ENCODE data around the gene NES. TPM values are rescaled to one million over a fixed set of nuclear protein-coding genes. Genes with fewer than 3 reads are reported as not detected.

The NES gene
- total RNA-seq, 1 donor from 2014 or later, result 56.8 TPM

GRCh38 chr1:156705918-156706656 lies 28.9 kb upstream of the NES start:
- Mint-ChIP-seq H3K4me1 (peaks cover 86% of the 10 kb centered on the region), H3K27me3 (ENCODE audit: low read depth) (no peaks in the 10 kb centered on the region)

DNA sequence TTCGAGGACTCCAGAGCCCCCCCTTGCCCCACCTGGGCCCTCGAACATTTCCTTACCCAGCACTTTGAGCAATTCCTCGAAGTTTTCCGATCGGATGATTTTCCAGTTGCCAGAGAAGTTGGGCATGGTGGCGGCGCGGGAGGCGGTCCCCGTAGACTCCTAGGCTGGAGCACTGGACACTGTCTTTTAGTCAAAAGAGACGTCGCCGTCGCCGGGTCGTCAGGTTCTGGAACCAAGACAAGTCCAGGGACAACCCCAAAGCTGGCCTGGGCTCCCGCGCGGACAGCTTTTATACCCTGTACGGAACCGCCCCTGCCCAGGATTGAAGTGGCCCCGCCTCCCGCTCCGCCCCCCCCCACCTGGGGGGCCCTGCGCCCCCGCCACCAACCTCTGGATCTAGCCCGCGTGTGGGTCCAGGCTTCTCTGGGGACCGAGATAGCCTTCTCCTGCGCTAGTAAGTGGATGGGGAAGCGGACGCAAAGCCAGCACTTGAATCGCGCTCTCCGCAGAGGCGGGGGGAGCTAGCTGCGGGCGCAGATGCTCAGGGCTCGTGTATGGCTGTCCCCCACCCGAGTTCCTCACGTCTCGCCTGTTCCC lies 28.2 kb upstream of the NES start, which contains the start of gene CRABP2:
Gene CRABP2, minus strand, starts transcription at position 263 of the 597 bp plus-strand sequence. Its CDS starts 137 bp downstream, at position 126.
- TF ChIP-seq, protein P1, sequence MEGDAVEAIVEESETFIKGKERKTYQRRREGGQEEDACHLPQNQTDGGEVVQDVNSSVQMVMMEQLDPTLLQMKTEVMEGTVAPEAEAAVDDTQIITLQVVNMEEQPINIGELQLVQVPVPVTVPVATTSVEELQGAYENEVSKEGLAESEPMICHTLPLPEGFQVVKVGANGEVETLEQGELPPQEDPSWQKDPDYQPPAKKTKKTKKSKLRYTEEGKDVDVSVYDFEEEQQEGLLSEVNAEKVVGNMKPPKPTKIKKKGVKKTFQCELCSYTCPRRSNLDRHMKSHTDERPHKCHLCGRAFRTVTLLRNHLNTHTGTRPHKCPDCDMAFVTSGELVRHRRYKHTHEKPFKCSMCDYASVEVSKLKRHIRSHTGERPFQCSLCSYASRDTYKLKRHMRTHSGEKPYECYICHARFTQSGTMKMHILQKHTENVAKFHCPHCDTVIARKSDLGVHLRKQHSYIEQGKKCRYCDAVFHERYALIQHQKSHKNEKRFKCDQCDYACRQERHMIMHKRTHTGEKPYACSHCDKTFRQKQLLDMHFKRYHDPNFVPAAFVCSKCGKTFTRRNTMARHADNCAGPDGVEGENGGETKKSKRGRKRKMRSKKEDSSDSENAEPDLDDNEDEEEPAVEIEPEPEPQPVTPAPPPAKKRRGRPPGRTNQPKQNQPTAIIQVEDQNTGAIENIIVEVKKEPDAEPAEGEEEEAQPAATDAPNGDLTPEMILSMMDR (IDR thresholded peaks at IDR 0.05; ENCODE audit: unreplicated experiment), result no peak
- Mint-ChIP-seq H3K4me3 (peak within 1 kb of the TSS; percentile 84), H3K27me3 (ENCODE audit: low read depth) (no peaks in the 10 kb centered on the region), H3K27ac (peak within 1 kb of the TSS; percentile 96), H3K36me3 (peaks cover 2% of the 10 kb centered on the region), H3K4me1 (peaks cover 83% of the 10 kb centered on the region), H3K9me3 (no peaks in the 10 kb centered on the region)
- DNase-seq (ENCODE audit: low spot score in 2 of 2, unreplicated experiment in 2 of 2), result peak; percentile 51 to 64

More at GRCh38 chr1:156705918-156706656, 28.9 kb upstream of the NES start:
- peak; percentile 81 to 94 for DNase-seq (ENCODE audit: low spot score in 2 of 2, unreplicated experiment in 2 of 2)
- TF ChIP-seq, protein P1 (IDR thresholded peaks at IDR 0.05; ENCODE audit: unreplicated experiment), result peak; percentile 93
- Mint-ChIP-seq H3K36me3 (peaks cover 2% of the 10 kb centered on the region), H3K4me3 (peak overlapping the region; percentile 84), H3K9me3 (no peaks in the 10 kb centered on the region), H3K27ac (peak overlapping the region; percentile 96)

DNA sequence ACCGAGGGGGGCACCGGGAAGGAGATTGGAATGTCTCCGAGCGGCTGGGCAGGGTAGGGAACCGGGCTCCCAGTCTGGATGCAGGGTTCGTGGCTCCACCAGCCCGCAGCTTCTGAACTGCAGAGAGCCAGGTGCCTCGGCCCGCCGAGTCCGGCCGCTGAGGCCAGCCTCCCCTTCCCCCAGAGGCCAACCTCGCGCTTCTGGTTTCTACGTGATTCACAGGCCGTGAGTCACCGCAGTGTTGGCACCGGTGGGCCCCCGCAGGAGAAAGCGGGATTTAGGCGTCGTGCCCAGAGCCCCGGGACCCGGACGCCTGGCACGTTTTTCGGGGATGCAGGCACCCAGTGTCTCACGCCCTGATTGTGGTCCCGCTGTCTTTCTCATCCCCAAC lies 27.7 kb upstream of the NES start:
- Mint-ChIP-seq H3K4me1 (peaks cover 80% of the 10 kb centered on the region), H3K27ac (peak overlapping the region; percentile 79), H3K27me3 (ENCODE audit: low read depth) (no peaks in the 10 kb centered on the region), H3K9me3 (no peaks in the 10 kb centered on the region), H3K36me3 (peaks cover 3% of the 10 kb centered on the region), H3K4me3 (peak overlapping the region; percentile 84)
- DNase-seq (ENCODE audit: low spot score in 2 of 2, unreplicated experiment in 2 of 2), result no peak
- TF ChIP-seq, protein P1 (IDR thresholded peaks at IDR 0.05; ENCODE audit: unreplicated experiment), result no peak

- Mint-ChIP-seq H3K4me3 (peak overlapping the region; percentile 84), H3K27me3 (ENCODE audit: low read depth) (no peaks in the 10 kb centered on the region), H3K4me1 (peaks cover 77% of the 10 kb centered on the region), H3K27ac (peak overlapping the region; percentile 79), H3K36me3 (peaks cover 7% of the 10 kb centered on the region), H3K9me3 (no peaks in the 10 kb centered on the region)
- DNase-seq (ENCODE audit: low spot score in 2 of 2, unreplicated experiment in 2 of 2), result no peak
- TF ChIP-seq, protein P1 (IDR thresholded peaks at IDR 0.05; ENCODE audit: unreplicated experiment), result no peak
These were observed 27.0 kb upstream of the NES start for GRCh38 chr1:156704166-156704711.

- Mint-ChIP-seq H3K9me3 (no peaks in the 10 kb centered on the region), H3K36me3 (peaks cover 11% of the 10 kb centered on the region), H3K27me3 (ENCODE audit: low read depth) (no peaks in the 10 kb centered on the region), H3K4me3 (peak overlapping the region; percentile 84), H3K4me1 (peaks cover 76% of the 10 kb centered on the region), H3K27ac (peak overlapping the region; percentile 79)
- TF ChIP-seq, protein P1 (IDR thresholded peaks at IDR 0.05; ENCODE audit: unreplicated experiment), result no peak
- DNase-seq (ENCODE audit: low spot score in 2 of 2, unreplicated experiment in 2 of 2), result no peak
These were observed 26.5 kb upstream of the NES start for GRCh38 chr1:156703741-156704140.

Data from mesothelial cell of epicardium (in vitro differentiated cells).